HG03064 (cell line): ENCODE results near the gene KIF13A.
"Not testable (repeated sequence)": the region's sequence is repeated elsewhere in the genome, so short reads cannot be mapped to it uniquely, and the experiment has no call there.

Source experiments
- ATAC-seq: cut with Tn5 transposase; IDR thresholded peaks from one replicate; pipeline ENCODE4 v1.9.1; 2021; ENCODE audit warnings: low read depth; ENCODE audit not compliant: unreplicated experiment

Gene KIF13A

DNA sequence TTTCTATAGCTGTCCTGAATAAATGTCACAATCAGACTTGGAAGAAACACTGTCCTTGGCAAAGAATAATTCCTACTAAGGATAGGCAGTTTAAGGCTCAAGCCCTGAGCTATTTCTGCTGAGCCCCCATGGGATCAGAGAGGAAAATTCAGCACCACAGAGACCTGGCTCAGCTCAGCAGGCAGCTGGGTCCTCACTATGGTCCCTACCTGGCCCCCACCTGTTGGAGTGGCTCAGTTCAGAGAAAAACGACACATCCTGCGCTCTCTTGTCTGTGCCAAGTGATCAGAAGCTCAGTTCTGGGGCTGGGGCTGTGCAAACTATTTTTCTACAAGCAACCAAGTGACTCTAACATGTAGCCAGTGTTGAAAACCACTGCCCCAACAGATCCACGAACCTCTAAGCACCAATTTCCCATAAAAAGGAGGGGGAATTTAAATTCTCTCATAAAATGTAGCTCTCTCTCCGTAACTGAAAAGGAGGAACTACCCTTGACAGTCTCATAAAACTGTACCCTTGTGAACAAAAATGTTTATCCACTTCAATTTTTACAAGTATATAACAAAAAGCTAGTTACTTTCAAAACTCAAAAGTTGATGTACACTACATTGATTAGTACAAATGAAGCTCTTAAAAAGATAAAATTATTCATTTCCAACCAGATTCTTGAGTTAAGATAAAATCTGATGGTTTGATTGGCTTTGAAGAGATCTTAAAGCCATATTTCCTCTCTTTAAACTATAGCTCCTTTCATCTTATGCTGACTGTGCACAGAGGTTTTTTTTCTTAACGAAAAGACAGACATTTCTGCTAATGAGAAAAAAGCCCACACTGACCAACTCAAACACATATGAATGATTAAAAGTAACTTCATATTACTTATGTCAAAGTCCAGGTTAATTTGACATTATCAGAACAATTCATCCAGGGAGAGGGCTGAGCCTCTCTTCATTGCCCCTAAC lies 52.0 kb downstream of the KIF13A start:
- no peak for ATAC-seq

DNA sequence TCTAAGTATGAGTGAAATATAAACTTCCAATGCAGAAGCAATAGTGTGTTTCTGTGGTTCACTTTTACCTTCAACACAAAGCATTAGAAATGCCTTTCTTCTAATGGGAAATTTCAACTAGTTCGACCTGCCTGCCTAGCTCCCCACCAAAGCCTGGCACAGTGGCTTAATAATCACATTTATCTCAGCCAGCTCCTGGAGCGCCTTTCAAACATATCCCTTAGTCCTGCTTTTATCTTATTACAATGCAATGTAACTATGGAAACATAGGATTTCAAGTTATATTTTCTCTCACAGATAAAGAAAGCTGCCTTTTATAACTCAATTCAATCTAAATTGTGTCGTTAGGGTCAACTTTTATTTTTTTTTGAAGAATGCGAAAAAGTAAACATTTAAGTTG lies 53.7 kb downstream of the KIF13A start:
- ATAC-seq = no peak

DNA sequence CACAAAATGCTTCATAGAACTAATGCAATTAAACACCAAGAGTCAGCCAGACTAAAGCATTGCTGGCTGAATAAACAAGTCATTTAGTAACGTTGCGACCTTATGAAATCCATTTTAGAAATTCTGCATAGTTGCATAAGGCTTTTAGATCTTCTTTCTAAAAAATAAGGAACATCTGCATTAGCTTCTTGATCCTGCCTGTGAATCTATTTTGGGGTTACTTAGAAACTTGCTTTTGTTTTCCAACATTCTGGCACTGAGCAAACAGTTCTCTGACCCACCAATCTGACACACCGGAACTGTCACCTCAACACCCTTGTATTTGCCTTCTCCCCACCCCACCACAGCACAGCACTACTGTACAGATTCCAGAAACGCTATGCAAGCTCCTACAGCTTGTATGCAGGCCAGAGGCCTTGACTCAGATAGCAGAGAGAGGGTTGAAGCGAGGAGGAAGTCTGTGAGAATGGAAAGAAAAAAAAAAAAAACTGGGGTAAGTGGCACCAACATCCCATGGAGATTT lies 55.0 kb downstream of the KIF13A start:
- no peak for ATAC-seq

DNA sequence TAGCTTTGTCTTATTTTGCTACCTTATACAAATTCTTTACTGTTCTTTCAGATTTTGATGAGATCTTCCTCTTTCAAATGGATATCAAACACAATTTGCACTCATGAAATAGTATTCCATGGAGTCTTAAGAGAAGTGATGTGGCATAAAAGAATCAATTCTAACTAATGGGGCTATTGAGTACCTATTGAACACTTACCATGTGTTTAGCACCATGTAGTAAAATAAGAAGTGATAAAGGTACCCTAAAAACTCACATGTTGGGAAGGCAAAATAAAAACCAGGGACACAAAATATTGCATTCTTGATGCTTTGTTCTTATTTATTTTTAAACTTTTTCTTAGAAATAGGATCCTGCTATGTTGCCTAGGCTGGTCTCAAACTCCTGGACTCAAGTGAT lies 56.2 kb downstream of the KIF13A start:
- ATAC-seq = no peak

DNA sequence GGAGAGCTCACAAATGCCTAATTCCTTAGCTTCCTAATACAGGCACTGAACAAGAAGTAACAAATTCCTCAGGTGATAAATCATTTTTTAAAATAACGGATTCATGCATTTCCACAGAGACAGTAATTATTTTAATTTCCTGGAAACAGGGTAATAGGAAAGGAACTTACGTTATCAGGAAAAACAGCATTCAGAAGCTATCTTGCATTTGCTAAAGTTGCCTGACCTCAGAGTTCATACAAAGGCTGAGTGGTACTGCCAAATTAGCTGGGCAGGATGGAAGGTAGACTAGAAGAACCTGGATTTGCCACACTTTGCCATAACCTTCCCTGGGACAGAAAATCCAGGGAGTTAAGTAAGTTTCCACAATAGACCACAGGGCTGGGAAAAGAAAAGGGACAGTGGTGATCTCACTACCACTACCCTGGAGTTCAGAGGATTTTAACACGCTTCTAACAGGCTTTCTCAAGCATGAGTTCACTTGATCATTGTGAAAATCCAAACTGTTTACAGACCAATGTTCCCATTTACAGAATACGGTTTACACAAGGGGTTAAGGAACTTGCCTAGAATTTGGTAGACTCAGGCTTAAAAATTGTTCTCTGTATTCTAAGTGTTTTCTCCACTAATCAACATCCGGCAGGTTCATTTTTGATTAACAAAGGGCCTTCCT lies 57.0 kb downstream of the KIF13A start:
- no peak for ATAC-seq

DNA sequence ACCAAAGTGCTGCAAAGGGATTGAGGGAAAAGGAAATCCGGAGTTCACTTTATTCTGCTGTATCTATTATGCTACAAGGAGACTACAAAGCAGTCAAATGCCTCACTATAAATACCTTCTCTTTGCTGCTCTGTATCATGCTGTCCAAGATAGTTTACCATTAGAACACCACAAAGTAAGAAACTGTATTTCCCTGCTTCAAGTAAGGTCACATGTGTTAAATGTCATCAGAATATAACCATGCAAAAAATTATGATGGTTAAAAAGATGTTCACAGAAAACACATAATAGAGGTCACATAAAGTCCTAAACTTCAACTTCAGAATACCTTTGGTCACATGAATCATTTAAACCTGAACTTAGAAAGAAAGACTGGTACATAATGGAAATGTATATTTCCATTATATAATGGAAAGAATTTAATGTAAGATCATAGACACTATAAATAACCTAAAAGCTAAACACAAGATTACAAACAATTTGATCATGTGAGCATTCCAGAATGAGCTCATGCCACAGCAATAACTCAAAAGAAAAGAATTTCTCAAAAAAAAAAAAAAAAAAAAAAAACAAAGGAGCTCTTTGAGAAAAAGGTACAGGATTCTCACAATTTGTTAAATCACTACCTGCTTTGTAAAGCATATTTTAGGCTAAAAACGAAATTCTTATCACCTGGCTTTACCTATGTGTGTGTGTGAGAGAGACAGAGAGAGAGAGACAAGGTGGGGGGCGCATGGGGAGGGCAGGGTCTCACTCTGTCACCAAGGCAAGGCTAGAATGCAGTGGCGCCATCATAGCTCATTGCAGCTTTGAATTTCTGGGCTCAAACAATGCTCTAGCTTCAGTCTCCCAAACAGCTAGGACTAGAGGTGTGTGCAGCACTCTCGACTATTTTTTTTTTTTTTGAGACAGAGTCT lies 58.7 kb downstream of the KIF13A start:
- no peak for ATAC-seq

DNA sequence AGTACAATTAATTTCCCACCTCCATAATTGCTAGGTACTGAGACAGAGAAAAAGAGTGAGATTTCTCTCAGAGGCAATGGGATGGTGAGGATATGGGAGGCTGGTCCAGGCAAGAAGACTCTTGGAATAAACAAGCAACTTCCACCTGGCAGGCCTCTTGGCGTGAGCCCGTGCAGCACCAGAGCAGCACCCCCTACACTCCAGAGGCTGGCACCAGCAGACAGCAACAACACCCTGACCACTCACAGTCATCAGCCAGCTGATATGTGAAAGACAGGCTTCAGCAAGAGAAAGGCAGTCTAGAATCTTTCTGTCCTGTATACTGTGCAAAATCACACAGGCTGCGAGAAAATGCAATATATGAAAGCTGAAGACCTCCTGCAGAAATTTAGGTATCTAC lies 59.7 kb downstream of the KIF13A start:
- no peak for ATAC-seq

DNA sequence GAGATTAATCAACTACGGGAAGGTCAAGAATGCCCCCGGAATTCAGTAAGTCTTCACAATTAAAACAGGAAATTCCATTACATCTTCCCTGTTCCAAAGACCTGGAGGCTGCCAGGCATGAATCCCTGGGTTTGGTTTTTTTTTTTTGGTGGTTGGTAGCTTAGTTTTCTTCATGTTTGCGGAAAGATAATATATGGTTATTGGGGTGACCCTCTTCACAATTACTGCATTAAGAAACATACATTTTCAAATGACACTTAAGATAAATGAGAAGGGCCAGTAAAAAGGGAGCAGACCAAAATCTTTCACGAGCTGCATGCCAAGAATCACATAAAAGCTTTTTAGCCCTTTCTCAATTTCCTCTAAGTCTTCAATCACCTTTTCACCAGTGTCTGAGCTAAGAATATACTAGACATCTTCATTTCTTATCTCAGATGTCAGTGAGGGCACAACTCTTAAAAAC lies 64.0 kb downstream of the KIF13A start:
- ATAC-seq = no peak

DNA sequence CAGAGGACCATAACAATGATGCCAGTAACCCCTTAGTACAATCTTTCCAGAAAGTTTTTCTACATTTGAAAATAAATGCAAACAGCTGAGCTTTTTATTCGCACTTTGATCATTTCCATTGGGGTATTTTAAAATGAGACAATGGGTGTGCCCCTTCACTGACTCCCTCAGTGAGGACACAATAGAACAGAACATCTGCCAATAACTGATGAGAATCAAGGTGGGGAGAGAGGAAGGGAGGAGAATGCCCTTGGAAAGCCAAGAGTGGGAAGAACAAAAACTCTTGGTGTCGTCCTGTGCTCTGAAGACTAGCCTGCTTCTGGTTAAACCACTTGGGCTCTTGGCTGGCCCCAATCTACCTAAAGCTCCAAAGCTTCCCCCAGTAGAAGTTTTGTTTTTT lies 66.0 kb downstream of the KIF13A start:
- ATAC-seq = no peak

DNA sequence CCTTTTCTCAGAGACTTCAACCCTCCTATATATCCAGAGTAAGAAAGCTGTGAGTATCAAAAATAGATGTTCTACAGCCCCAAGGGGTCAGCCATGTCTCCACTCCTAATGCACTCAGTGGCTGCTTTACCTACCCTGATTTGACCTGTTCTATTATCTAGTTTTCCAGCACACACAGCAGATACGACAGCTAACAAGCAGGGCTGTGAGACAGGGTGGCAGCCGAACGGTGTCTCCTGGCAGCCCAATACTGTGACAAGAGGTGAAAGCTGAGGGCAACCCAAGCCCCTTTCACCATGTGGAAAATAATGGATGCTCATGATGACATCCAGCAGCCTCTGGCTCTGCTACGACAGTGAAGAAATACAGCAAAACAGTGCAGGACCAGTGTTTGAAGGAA lies 67.9 kb downstream of the KIF13A start:
- no peak for ATAC-seq

DNA sequence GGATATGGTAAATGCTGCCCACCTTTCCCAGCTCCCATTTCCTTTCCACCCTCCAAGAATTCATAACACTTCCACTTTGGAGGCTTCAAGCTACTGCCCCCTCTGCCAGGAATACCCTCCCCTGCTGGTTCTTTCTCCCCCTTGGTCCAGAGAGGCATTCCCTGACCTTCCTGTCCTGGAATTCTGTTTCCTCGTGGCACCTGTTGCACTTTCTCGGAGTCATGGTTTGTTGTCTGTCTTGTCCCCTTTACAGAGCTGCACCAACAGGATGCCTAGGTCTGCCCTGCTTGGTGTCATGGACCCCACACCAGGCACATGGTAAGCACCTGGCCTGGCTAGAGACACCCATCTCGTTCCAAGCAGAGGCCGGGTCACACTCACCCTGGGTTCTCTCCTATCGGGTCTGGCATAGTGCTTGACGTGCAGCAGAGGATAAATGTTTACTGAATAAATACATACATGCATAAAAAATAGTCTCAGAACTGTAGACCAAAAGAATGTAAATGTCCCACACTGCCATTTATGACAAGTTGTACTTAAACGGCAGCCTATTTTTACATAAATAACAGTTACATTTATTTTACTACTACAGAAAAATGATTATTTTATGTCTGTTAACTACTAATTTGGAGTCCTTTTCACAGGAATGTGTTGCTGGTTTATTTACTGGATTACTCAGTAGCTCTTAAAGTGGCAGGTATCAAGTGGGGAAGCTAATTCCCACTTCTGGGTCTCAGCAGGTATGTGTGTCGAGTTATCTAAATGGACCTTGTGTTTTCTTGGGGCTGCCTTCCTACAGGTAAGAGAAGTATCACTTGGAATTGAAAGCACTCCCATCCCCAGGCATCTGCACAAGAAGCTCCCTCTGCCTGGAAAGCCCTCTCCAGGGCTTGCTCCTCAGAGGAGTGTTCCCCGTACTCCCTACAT lies 69.3 kb downstream of the KIF13A start:
- ATAC-seq = no peak

DNA sequence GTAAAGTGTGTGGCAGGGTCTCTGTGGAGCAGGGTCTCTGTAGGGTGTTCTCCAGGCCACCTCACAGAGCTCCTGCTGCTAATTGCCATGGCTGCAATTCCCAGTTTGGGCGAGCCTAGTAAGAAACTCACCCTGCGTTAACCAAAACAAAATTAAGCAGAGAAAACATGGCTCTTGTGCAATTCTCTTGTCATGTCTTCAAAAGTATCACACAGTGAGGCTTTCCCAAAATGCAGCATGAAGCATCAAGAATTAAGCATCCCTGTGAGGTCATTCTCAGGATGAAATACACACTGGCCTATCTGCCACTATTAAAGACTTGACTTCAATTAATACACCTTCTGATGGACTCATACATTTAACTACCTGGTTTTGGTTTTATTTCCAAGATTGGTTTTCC lies 72.8 kb downstream of the KIF13A start:
- no peak for ATAC-seq

DNA sequence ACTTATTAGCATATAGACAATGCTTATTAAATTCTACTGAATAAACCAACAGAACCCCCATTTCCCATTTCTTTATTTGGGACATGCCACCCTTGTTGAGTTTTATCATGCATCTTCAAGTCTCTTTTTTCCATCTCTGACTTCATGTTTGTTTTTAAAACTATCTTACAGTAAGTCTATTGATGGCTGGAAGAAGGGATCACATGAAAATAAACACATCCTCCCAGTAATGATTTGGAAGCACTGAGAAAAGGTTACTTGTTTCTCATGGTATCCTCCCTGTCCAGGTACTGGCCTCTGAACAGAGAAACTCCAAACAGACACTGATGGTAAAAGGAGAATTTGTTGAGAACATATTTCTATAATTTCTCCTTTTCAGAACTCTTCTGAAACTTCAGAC lies 74.9 kb downstream of the KIF13A start:
- no peak for ATAC-seq

DNA sequence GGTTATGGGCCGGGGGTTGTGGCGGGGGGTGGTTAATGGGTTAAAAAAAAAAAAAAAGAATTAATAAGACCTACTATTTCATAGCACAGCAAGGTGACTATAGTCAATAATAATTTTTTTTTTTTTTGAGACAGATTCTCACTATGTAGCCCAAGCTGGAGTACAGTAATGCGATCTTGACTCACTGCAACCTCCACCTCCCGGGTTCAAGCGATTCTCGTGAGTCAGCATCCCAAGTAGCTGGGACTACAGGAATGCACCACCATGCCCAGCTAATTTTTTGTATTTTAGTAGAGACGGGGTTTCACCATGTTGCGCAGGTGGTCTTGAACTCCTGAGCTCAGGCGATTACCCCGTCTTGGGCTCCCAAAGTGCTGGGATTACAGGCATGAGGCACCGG lies 75.8 kb downstream of the KIF13A start:
- ATAC-seq = not testable (repeated sequence)

DNA sequence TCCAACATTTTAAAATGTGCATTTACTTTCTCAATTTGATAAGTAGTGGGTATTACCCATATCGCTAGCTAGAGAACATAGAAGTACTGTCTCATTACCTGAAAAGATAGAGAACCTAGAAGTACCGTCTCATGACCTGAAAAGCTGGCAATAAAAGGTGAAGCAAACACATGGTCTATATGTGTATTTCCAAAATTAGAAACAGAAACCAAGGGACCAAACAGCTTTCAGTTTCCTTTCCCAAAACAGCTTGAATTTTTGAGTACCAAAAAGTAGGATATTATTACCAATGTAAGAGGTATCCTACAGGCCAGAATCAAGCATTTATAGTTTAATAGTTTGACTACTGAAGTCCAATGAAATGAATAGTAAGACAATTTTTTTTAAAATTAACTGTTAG lies 77.2 kb downstream of the KIF13A start:
- ATAC-seq = no peak

DNA sequence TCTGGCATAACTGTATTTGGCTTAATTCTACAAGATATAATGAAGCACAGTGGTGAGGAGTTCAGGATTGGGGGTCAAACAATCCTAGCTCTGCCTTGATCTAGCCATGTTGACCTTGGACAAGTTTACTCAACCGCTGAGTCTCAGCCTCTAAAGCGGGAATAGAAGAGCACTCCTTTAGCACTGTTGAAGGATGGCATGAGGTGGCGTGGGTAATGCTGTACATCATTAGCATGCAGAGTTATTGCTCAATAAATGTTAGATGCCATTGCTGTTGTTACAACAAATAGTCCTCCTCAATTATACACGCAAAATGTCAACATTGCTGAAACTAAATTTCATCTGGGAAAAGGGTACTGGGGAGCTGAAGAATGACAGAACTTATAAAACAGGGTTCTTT lies 78.6 kb downstream of the KIF13A start:
- no peak for ATAC-seq

DNA sequence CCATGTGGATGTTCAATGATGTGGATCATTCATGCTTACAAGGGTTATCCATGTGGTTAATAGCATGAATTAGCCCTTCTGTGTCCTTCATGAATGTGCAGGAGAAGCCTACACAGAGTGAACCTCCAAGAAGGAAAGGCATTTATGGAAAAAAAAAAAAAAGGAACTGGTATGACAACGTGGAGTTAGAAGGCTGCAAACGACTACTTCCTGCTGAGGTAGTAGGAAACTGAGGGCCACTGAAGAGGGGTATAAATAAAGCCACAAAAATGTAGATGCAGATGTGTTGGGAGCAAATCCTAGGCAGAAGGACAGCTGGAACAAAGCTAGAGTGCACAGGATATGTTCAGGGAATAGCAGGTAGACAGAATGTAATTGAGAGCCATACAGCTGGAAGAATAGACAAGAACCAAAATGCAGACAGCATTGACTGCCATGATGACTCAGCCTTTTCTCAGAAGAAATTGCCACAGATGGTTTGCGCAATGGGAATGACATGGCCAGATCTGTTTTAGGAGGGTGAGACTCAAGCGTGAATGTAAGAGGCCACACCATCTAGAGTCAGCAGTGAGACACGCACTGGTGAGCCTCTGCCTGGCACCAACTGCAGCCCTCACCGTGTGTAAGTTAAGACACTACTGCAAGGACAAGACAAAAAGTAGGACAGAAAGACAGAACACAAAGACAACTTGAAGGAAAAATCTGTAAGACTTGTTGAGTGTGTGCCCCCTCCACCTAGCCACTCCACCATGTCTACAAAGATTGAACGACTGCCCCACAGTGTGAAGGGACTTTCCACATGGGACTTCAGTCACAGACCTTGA lies 79.8 kb downstream of the KIF13A start:
- no peak for ATAC-seq
